GM19463 (cell line): ENCODE measurements around the gene CLPX.
"Not testable (repeated sequence)": the region's sequence is repeated elsewhere in the genome, so short reads cannot be mapped to it uniquely, and the experiment has no call there.

Source experiments
- ATAC-seq: cut with Tn5 transposase; IDR thresholded peaks from one replicate; pipeline ENCODE4 v1.9.1; 2021; ENCODE audit warnings: mild to moderate bottlenecking, moderate library complexity; ENCODE audit not compliant: unreplicated experiment

The CLPX gene

DNA sequence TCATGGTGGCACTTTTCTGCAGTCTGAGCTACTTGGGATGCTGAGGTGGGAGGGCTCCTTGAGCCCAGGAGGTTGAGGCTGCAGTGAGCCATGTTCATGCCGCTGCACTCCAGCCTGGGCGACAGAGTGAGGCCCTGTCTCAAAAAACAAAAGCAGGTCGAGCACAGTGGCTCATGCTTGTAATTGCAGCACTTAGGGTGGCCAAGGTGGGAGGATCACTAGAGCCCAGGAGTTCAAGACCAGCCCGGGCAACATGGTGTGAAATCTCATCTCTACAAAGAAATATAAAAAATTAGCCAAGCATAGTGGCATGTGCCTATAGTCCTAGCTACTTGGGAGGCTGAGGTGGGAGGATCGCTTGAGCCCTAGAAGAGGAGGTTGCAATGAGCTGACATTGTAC lies 80.1 kb downstream of the CLPX start:
- ATAC-seq: no peak

DNA sequence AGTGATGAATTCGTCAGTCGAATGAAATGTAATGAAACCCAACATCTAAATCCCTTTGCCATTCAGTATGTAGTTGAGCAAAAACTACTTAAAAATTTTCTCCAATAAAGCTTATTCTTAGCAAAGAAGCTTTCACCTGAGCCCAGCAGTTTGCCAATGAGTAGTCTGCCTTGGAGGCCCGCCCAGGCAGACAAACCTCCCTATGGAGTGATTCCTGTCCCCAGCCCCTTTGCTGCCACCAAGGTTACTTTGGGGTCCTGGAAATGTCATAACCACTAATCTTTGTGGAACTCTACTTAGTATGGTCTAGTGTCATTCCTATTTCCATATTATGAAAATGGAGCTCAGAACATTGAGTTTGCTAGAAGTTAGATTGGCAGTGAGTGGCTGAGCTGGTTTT lies 82.2 kb downstream of the CLPX start:
- ATAC-seq: no peak

DNA sequence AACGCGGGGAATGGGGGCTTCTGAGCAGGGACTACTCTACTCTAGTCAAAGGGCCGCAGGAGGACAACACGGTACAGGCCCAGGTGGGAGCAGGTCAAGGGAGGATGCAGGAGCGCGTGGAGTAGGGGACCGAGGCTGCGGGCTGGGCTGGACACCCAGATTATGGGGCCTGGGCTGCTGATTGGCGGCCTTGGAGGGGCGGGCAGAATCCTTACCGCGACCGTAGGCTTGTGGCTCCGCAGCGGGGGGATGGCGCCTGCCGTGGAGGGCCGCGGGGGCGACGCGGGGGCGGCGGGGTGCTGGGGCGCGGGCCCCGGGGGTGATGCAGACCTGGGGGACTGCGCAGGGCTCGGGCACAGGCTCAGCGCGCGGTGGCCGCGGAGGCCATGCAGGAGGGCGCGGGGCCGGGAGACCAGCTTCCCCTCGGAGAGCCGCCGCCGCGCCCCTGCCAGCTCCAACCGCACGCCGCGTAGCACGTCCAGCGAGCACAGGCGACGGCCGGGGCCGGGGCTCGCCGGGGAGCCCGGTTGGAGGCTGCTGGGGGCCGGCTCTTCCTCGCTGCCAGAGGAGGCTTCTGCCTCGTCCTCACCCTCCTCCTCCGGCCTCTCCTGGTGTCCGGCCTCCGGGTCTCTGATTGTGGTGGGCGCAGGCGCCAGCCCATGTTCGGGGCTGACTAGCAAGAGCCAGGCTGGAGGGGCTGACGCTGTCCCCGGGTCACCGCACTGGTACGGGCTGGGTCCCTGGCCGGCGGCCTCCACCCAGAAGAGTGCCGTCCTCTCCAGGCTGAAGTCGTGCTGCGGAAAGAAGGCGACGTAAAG lies 83.0 kb downstream of the CLPX start:
- ATAC-seq: no peak

DNA sequence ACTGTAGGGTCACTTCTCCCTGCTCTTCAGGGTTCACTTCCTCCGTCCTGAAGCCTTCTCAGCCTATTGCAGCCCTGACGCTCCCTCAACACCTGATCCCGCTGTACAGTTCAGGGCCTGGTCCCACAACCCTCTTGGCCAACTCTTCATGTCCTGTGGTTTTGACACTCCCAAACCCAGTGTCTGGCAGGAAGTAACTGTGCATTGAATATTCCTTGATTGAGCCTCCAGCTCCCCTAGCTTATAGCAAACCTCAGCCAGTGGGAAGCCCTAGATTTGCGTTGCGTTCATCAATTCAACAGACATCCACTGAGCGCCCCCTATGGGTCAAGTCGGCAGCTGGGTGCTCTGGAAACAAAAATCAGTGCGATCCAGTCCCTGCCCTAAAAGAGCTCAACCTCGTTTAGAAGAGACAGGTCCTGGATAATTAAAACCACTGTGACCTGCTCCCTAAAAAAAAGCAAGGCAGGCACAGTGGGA lies 83.7 kb downstream of the CLPX start:
- no peak for ATAC-seq

DNA sequence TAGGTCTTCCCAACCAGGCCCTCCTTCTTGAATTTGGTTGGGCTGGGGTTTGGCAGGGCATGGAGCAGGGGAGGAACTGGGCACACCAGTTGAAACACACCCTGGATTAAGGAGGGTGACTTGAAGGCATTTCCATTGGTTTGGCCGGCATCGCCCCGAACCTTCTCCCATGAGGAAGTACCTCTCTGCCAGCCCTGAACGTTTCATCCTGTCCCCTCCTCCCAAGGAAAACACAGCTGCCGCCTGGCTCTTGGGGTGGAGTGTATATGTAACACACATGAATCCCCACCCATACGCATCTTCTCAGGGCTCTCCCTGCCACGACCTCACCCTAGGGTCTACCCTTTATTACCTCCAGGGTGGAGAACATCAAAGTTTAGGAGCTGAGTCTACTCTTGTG lies 84.7 kb downstream of the CLPX start:
- ATAC-seq: no peak

DNA sequence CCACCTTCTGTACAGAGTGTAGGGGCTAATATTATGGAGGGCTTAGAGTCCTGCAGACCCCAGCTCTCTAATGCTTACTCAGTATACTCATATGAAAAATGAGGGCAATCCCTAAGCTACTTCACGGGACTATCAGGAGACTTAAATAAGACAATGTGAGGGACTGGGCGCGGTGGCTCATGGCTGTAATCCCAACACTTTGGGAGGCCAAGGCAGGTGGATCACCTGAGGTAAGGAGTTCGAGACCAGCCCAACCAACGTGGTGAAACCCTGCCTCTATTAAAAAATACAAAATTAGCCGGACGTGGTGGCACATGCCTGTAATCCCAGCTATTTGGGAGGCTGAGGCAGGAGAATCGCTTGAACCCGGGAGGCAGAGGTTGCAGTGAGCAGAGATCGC lies 85.3 kb downstream of the CLPX start:
- ATAC-seq: not testable (repeated sequence)

DNA sequence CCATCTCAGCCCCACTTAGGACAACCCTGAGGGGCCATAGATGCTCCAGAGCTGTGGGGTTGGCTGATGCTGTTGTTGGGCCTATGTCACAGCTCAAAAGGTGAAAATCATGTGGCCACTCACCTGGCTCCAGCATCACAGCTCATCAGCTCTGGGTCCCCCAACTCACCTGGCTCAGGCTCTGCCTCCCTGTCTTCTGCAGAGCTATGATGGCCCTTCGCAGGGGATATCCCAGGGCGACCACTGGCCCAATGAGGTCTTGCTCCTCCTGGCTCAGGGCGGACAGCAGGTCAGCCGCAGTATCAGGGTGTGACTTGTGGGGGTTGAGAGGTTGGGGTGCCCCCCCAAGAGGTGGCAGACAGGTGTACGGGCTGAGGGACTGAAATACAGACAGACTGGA lies 85.8 kb downstream of the CLPX start:
- no peak for ATAC-seq
